ENCODE results near the gene TTLL3. TPM values are rescaled to one million over a fixed set of nuclear protein-coding genes. Genes with fewer than 3 reads are reported as not detected.
A peak's percentile ranks its signal among the peaks of the same experiment; 100 is the strongest.

The TTLL3 gene
- total RNA-seq, 1 donor from 2014 or later: 50.0 TPM

DNA sequence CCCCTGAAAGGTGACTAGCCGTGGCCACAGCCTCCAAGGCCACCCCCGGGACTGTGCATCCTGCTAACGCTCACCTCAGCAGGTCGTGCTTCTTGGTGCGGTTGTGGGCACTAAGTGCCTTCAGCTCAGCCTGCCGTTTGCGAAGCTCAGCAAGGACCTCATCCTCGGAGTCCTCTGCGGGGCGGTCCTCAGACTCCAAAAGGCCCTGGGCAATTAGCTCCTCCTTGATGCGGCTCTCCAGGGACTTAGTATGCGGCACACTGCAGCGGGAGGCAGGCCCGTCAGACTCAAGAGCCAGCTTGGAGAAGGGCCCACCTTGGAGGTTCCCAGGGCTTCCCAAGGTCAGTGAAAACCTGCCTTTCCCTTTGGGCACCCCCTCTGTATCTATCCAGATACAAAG is 26.1 kb upstream of the TTLL3 start:
- peaks cover 90% of the 10 kb centered on the region for H3K36me3 ChIP-seq
- intact Hi-C loops (cut with DNase I): no loop called here
- H3K4me1 ChIP-seq: peaks cover 14% of the 10 kb centered on the region
- no peaks in the 10 kb centered on the region for H3K9me3 ChIP-seq
- TF ChIP-seq CTCF (IDR thresholded peaks at IDR 0.05): no peak
- ATAC-seq (no peak), DNase-seq (no peak)
- no peaks in the 10 kb centered on the region for H3K27me3 ChIP-seq (ENCODE audit: low read depth)
- H3K27ac ChIP-seq: no peak overlapping the region
- H3K4me3 ChIP-seq: no peak overlapping the region

DNA sequence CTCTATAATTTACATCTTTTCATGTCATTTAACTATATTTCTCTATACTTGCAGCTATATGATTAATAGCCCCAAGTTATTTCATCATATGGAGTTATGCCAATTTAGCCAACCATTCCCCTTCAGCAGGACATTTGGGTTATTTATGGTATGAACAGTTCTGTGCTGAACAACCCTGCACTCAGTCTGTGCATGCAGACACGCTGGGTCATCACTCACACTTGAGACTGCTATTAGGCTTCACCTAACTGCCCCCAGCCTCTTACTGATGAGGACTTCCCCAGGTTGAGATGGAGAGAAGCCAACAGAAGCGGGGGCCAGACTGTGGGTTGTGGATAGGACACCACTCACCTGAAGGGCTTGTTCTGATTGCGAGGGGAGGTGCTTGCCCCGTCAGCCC is 25.1 kb upstream of the TTLL3 start:
- intact Hi-C loops (cut with DNase I): no loop called here
- H3K36me3 ChIP-seq: peaks cover 96% of the 10 kb centered on the region

GRCh38 chr3:9785602-9786001 is 24.5 kb upstream of the TTLL3 start:
- no peaks in the 10 kb centered on the region for H3K27me3 ChIP-seq (ENCODE audit: low read depth)
- peaks cover 3% of the 10 kb centered on the region for H3K4me1 ChIP-seq
- ATAC-seq (no peak), DNase-seq (no peak)
- H3K4me3 ChIP-seq: no peak overlapping the region
- no peaks in the 10 kb centered on the region for H3K9me3 ChIP-seq
- intact Hi-C loops (cut with DNase I): no loop called here
- TF ChIP-seq CTCF (IDR thresholded peaks at IDR 0.05): no peak
- no peak overlapping the region for H3K27ac ChIP-seq
- peaks cover 96% of the 10 kb centered on the region for H3K36me3 ChIP-seq

More for the DNA sequence above, 25.1 kb upstream of the TTLL3 start:
- Histone ChIP-seq H3K27ac (no peak overlapping the region), H3K9me3 (no peaks in the 10 kb centered on the region), H3K27me3 (ENCODE audit: low read depth) (no peaks in the 10 kb centered on the region), H3K4me1 (peaks cover 10% of the 10 kb centered on the region), H3K4me3 (no peak overlapping the region)
- ATAC-seq: no peak
- DNase-seq: no peak
- no peak for TF ChIP-seq CTCF (IDR thresholded peaks at IDR 0.05)

- DNase-seq (no peak), ATAC-seq (no peak)
- H3K9me3 ChIP-seq: no peaks in the 10 kb centered on the region
- no peak overlapping the region for H3K4me3 ChIP-seq
- peaks cover 7% of the 10 kb centered on the region for H3K4me1 ChIP-seq
- H3K27me3 ChIP-seq (ENCODE audit: low read depth): no peaks in the 10 kb centered on the region
- intact Hi-C loops (cut with DNase I): no loop called here
- no peak for TF ChIP-seq CTCF (IDR thresholded peaks at IDR 0.05)
- no peak overlapping the region for H3K27ac ChIP-seq
- H3K36me3 ChIP-seq: peaks cover 95% of the 10 kb centered on the region
These were observed 23.8 kb upstream of the TTLL3 start for GRCh38 chr3:9786209-9786739.

DNA sequence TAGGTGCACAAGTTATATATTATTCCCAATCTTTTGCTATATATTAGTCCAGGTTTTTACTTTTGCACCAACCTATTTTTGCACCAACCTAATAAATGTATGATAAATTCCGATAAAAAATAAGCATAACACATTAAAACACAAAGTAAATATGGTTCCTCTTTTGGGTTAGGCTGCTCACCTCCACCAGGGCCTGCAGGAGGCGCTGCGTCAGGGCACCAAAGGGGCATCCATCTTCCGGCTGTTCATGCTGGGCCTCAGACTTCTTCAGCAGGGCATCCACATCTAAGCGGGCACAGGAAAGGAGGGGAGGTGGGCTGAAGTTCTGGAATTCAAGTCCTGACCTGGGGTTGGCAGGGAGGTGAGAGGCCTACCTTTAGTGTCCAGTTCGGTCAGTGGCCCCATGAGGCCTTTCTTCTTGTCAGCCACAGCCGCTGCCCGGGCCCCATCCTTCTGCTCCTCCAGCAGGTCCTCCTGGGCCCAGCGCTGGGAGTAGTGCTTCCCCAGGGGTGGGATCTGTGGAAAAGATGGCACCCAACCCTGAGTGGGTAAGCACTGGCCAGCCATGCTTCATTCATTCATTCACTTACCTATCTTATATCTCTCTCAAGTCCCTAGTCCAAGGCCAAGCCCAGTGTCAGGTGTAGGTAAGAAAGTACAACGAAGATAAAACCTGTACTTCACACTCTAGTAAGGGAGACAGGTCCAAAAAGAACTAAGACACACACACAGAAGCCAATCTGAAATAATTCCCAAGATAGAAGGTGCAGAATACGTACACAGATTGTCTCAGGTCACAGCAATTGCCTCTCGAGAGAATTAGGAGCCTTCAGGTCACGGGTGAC is 23.0 kb upstream of the TTLL3 start:
- peak; percentile 40 for TF ChIP-seq CTCF (IDR thresholded peaks at IDR 0.05)
- intact Hi-C loops (cut with DNase I): no loop called here
- ATAC-seq: no peak

More for the DNA sequence above, 23.0 kb upstream of the TTLL3 start:
- Histone ChIP-seq H3K4me1 (peaks cover 14% of the 10 kb centered on the region), H3K9me3 (no peaks in the 10 kb centered on the region), H3K27ac (no peak overlapping the region), H3K36me3 (peaks cover 87% of the 10 kb centered on the region), H3K27me3 (ENCODE audit: low read depth) (no peaks in the 10 kb centered on the region), H3K4me3 (no peak overlapping the region)
- no peak for DNase-seq
